T-helper 1 cell treated with Interleukin-12 subunit alpha and Interleukin-12 subunit beta and Interleukin-4 antibody, amounts not matched to agents 30 ng/mL and 1 ng/mL, for 36 hours (primary cell): Measurements from ENCODE around the gene TNFRSF13B. TPM values are rescaled to one million over a fixed set of nuclear protein-coding genes. Genes with fewer than 3 reads are reported as not detected.
"Not testable (repeated sequence)": the region's sequence is repeated elsewhere in the genome, so short reads cannot be mapped to it uniquely, and the experiment has no call there.

Source experiments
- intact Hi-C: fragments of 100-400 bp; cut with micrococcal nuclease; formaldehyde crosslinking; loops from one replicate; pipeline ENCODE4 v1.15.1; 2024
- total RNA-seq: library from RNA; stranded (reverse); gene quantifications from 2 replicates; pipeline ENCODE4 v1.2.3, GENCODE V29; 2022

The TNFRSF13B gene
- not detected in 2 replicates for total RNA-seq

- intact Hi-C loops, result no loop called here
Observed at GRCh38 chr17:16971458-16972338, at the start of gene TNFRSF13B. TSS of gene TNFRSF13B (minus strand) at chr17:16972118. CDS start at chr17:16972075, 43 bp downstream.

- intact Hi-C loops, result no loop called here
Observed at GRCh38 chr17:17021194-17021863, 49.4 kb upstream of the TNFRSF13B start.

- intact Hi-C loops, result no loop called here
Observed at GRCh38 chr17:17020821-17021193, 48.9 kb upstream of the TNFRSF13B start.

- intact Hi-C loops, result no loop called here
Observed at GRCh38 chr17:17019891-17020456, 48.1 kb upstream of the TNFRSF13B start.

GRCh38 chr17:17019430-17019762, 47.5 kb upstream of the TNFRSF13B start:
- intact Hi-C loops, result no loop called here

DNA sequence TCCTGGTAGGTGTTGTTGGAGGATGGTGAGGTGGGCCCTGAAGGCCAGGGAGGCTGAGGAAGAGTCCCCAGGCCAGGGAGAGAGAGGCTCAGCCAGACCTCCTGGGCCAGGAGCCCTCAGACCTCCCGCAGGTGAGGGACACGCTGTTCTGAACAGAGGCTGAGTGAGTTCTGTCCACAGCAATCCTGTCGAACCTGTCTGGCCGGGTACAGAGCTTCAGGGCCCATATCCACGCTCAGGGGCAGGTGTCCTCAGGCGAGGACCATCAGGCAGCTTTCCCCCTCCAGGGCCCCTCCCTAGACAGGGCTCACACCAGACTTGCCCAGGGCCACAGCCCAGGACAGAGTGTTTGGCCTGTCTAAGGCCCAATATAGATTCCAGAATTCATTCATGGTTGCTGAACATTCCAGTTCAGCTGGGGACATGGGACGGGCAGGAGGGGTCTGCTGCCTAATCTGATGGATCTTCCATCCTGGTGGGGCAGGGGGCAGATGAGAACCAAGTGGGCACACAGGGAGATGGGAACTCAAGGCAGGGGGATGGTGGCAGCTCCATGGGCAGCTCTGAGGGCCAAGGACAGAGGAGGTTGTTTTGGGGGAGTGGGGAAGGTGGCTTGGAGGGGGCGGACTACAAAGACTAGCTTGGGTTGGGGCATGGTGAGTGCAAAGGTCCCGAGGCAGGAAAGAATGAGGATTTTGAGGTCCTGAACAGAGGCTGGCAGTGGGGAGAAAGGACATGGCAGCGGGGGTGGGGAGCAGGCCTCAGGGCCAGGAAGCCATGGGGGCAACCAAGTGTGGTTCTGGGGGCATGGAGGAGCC, 46.9 kb upstream of the TNFRSF13B start:
- intact Hi-C loops, result no loop called here

GRCh38 chr17:17018021-17018441, 46.1 kb upstream of the TNFRSF13B start:
- intact Hi-C loops, result no loop called here

GRCh38 chr17:17017343-17018014, 45.6 kb upstream of the TNFRSF13B start:
- intact Hi-C loops, result no loop called here

GRCh38 chr17:17016199-17017197, 44.6 kb upstream of the TNFRSF13B start:
- intact Hi-C loops, result not testable (repeated sequence)

- intact Hi-C loops, result no loop called here
Observed at GRCh38 chr17:17015230-17015629, 43.3 kb upstream of the TNFRSF13B start.

GRCh38 chr17:17014748-17015124, 42.8 kb upstream of the TNFRSF13B start:
- intact Hi-C loops, result not testable (repeated sequence)

DNA sequence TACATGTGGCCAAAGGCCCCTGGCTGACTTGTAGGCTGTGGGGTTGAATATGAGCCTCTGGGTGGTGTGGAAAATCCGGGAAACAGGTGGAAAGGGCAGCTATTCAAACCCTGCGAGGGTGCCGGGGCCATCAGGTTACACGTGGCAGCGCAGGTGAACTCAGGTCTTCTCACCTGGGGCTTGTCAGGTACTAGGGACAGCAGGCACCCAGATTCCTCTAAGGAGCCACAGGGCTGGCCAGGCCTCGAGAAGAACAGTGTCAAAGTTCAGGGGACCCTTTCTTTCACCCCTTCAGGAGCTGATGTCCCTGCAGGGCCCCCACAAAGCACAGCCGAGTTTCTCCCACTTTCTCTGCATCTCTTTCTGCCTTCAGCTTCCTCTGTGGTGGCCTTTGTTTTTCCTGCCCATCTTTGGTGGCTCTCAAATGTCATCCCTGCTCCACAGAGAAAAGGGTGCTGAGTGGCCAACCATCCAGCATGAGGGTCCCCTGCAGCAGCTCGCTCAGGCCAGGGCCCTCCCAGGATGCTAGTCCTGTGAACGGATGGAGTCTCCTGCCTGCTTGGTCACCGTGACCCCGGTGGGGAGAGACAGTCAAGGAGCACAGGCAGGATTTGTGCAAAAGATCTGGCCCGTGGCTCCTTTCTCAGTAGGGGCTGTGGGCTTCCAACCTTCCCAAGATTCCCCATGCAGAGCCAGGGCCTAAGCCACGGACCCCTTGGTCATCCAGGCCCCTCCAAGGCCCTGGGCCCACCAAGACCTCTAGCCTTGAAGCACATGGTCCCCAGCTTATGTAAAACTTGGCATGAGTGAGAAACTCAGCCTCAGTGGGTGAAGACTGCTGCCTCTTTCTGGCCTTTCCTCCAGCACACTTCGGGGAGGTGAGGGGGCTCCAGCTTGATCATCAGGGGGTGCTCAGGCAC, 42.2 kb upstream of the TNFRSF13B start:
- intact Hi-C loops, result not testable (repeated sequence)

GRCh38 chr17:17011043-17011907, 39.4 kb upstream of the TNFRSF13B start:
- intact Hi-C loops, result not testable (repeated sequence)

DNA sequence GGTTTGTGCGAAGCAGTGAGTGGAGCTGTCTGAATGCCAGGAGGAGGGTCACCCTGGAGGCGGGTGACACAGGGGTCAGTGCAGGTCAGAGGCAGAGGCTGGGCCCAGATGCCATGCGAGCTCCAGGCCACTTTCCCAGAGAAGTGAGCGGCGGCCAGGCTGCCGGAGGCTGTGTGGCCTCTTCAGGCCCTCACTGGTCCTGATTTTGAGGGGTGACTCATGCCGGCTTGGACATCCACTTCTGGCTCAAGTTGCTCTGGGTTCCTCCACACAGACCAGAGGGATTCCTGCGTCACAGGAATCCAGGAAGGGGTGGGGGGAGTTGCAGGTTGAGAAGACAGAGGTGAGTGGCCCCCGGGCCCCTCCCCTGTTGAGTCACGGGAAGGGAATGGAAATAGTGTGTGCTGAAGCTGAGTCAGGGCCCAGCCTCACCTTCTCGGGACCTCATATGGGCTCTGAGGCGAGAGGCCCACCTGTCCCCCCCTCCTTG, 38.7 kb upstream of the TNFRSF13B start:
- intact Hi-C loops, result not testable (repeated sequence)

- intact Hi-C loops, result loop anchor here (10.0 kb wide), 1 partner anchor 175 kb away; no protein-coding TSS in a partner anchor
Observed at GRCh38 chr17:17009972-17010371, 38.1 kb upstream of the TNFRSF13B start.

GRCh38 chr17:17008621-17009397, 36.9 kb upstream of the TNFRSF13B start:
- intact Hi-C loops, result loop anchor here (10.0 kb wide), 1 partner anchor 176 kb away; no protein-coding TSS in a partner anchor
